Medulla oblongata (tissue), 1 donor: Measurements from ENCODE around the gene MCF2L.

Experiments
- DNase-seq: peaks from one replicate; pipeline ENCODE4 v3.0.0-alpha.2; 2015; ENCODE audit errors: extremely low spot score

MCF2L gene

GRCh38 chr13:113031465-113031864, 62.5 kb downstream of the MCF2L start:
- no peak for DNase-seq

GRCh38 chr13:113032291-113032690, 63.3 kb downstream of the MCF2L start:
- DNase-seq, result no peak

- DNase-seq, result no peak
Measured at GRCh38 chr13:113033054-113033850, 64.2 kb downstream of the MCF2L start.

DNA sequence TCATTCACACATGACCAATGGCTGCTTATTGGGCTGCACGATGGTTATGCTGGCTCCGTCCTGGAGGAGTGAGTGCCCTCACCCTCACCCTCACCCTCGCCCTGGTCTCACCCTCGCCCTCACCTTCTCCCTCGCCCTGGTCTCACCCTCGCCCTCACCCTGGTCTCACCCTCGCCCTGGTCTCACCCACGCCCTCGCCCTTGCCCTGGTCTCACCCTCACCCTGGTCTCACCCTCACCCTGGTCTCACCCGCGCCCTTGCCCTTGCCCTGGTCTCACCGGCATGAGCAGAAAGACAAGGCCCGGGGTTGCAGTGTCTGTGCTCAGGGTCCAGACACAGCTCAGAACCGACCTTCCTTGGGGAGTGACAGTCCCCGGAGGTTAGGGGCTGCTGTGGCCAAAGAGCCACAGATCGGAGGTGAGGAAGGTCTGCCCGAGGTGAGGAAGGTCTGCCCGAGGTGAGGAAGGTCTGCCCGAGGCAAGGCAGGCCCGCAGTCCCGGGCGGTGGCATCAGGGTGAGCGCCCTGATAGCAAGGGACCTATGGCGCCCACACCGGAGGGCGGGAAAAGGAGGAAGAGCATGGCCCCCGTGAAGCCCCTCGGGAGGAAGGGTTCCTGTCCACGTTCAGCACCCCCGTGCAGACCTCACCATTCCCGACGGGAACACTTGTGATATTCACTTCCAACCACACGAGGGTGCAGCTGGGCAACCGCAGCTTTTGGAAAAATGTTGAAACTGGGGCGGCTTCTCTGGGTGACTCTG, 65.6 kb downstream of the MCF2L start:
- peak; percentile 80 for DNase-seq

DNA sequence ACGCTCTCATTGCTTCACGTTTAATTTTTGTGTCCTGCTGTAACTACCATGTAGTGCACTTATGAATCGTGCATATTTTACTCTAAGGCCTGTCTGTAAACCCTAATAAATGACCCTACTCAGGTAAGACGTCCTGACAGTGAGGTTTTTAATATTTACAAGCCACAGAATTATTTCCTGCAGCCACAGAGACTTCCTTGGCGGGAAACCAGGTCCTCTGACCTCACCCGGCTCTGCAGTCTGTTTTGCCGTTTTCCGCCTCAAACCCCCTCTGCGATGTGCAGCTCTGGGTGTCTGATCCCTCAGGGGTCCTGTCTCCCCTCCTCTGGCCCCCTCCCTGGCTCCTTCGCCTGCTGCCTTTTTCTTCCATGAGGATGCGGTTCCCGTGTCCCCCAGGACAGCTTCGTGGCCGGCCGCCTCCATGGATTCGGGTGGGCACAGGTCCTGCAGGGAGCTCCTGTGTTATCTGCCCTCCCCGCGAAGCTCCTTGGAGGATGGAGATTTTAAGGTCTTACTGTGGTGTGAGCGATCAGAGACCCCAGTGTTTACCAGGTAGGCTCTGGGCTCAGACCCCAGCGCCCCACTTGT, 66.3 kb downstream of the MCF2L start:
- no peak for DNase-seq

DNA sequence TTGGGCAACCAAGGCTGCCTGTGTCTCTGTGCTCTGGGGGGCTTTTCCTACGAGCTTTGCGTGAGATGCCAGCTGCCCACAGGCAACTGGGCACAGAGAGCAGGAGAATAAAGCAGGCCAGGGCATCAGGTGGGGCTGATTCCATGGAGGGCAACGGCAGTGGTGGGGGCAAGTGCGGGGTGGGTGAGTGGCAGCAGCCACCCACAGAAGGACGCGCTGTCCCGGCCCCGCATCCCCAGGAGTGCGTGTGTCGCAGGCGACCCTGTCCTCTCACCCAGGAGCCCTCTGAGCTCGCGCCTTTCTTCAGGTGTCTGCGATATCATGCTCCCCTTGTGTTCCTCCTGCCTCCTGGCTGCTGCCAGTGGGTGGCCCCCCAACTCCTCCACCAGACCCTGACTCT, 67.4 kb downstream of the MCF2L start:
- DNase-seq, result no peak

DNA sequence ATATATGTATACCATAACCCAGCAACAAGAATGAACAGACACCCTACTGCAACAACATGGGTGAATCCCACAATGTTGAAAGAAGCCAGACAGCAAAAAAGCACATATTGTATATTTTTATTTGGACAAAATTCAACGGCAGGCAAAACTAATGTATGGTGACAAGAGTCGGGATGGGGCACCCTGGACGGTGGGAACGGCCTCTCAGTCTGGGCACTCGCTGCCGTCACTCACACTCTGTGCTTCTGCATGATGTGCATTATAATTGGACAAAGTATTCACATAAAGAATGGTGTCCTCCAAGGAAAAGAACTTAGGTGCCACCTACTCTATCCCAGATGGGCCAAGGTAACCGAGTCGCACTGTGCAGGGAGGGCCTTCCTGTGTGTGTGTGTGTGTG, 71.0 kb downstream of the MCF2L start:
- no peak for DNase-seq

GRCh38 chr13:113040597-113041292, 71.7 kb downstream of the MCF2L start:
- DNase-seq, result peak; percentile 70

DNA sequence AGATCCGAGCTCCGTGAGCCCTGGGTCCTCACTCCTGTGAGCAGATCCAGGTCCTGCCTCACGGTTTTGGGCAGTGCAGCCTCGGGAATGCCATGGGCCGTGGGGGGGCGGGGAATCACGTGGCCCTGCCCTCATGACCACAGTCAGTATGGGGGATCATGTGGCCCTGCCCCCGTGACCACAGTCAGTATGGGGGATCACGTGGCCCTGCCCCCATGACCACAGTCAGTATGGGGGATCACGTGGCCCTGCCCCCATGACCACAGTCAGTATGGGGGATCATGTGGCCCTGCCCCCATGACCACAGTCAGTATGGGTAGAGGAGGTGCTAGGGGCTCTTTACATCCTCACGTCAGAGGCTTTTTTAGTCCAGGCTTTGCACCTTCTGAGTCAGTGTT, 72.3 kb downstream of the MCF2L start:
- peak; percentile 69 for DNase-seq

GRCh38 chr13:113041896-113042295, 72.9 kb downstream of the MCF2L start:
- no peak for DNase-seq

DNA sequence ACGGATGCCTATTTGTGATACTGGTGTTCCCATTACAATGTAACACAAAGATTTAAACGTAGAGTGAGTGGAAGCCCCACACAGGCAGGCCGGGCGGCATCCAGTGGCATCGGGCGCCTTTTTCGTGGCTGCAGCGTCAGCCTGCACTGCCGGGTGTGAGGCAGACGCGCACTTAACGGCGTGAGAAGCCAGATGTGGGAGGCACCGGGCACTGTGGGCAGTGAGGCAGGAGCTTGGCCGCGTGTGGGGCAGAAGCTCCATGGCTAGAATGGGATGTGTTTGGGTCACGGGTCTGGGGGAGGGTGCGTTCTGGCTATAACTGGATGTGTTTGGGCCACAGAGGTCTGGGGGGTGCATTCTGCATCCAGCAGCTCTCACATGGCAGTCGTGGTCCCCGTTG, 73.4 kb downstream of the MCF2L start:
- no peak for DNase-seq

DNA sequence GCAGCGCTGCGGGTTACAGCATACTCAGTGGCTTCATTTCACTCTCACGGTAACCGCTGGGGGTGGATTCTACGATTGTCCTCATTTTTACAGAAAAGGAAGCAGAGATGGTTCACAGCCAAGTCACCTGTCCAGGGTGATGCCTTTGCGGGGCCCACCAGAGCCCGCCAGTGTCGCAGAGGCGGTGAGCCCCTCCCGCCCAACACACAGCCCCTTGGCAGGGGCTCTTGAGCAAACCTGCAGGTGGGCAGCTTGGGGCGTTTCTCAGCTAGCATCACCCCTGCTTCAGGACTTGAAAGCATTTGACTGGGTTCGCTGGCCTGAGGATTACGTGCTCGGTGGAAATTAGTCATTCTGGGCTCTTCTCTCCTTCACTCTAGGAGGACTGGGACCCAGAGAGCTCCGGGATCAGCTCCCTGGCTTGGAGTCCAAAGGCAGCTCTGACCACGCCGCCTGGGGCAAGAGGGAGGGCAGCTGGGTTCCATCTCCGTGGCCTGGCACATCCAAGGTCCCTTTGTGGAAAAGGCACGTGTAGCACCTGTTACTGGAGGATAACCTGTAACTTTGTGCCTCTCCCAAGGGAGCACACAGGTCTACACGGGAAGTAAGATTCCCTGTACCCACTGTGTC, 74.1 kb downstream of the MCF2L start:
- no peak for DNase-seq

- no peak for DNase-seq
Measured at GRCh38 chr13:113043931-113044330, 74.9 kb downstream of the MCF2L start.

DNA sequence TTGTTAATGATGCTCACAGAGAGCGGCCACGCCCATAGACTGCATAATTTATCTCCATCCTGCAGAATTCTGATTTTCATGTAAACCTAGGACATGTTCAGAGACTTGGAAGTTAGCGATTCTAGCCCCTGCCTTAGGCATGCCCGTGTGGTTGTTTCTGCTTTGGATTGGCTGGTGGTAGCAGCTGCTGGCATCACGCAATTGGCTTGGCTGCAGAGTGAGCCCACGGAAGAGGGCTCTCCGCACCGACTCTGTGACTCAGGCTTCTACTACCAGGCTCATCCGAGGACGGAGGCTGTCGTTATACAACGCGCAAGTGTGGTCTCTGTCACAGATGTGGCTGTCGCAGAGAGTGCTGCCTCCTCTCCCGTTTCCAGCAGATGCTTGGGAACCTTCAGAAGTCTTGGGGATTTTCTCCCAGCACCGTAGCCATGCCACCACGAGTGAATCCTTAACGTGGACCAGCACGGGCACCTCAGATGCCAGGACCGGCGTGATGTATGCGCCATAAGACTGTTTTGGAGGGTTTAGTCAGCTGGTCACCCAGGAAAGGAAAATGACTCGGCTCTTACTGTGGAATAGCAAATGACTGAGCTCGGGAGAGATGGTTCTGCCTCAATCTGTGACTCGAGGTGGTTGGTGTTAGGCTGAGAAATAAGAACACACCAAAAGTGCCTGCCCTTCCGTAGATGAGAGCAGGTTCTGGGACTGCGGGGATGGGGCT, 75.5 kb downstream of the MCF2L start:
- DNase-seq, result peak; percentile 83

DNA sequence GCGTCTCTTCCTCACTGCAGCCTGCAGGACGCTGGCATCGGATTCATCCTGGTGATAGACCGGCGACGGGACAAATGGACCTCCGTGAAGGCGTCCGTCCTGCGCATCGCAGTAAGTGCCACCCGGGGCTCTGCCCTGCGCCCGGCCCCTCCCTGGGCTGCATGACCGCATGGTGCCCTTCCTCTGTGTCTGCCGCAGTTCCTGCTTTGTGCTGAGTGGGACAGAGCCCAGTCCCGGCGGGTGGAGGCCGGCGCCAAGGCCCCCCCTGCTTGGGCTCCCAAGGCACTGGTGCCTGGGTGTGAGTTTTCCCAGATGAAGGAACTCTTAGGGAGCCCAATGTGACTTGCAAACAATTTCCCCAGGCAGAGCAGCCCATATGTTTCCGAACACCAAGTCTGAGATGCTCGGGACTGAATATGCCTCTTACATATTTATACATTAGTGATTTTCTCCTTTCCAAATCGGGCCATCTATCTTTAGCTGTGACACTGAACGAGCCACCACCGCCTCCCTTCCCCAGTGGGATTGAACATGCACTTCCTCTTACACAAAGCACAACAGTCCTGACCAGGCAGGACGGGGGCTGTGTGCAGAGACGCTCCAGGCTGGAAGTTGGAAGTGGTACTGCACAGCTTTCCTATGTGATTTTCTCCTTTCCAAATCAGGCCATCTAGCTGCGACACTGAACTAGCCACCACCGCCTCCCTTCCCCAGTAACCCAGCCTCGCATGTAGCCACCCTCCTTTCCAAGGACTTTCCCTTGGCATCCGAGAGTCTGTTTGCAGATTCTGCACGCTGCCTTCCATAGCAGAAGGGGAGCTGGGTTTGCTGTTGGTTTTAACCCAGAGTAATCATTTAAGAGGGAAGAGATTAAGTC, 76.5 kb downstream of the MCF2L start:
- DNase-seq, result peak; percentile 68

DNA sequence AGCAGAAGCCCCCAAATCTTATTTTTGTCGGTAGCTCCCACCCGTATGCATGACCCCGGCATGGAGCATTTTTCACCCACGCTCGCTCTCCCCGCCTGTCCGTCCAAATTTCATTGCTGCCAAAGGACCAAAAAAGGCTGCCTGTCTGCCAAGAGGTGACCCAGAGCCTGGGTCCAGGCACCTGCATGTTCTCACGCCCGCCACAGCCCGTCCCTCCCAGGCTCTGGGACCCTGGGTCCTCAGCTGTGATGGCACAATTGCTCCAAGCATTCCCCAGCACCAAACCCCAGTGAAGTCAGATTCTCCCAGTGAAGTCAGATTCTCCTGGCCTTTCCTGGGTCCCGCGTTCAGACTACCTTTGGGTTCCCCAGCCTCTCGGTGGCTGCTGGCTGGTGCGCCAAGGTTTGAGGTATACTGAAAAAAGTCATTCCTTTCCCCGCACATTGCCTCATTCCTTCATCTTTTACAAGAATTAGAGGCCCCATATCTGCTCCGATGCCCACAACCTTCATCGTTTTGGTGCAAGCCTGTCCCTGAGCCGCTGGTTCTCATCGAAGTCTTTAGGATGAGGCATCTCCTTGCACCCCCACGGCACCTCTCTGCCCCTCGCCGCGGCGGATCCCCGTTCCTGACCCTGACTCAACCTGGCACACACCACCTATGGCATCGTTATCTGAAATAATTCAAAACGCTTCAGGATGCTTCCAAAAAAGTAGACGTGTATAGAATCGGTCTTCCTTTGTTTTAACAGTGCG, 77.3 kb downstream of the MCF2L start:
- no peak for DNase-seq

GRCh38 chr13:113046883-113047244, 77.8 kb downstream of the MCF2L start:
- DNase-seq, result no peak

DNA sequence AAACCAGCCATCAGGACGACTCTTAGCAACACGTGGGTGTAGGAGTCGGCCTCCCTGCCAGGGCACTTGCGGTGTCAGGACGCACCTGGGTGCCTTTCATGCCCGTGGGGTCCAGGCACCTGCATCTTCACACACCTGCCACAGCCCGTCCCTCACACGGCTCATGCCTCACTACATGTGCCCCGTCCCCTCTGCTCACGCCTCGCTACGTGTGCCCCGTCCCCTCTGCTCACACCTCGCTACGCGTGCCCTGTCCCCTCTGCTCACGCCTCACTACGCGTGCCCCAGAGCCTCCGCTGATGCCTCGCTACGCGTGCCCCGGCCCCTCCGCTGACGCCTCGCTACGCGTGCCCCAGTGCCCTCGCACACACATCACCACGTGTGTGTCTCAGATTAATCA, 78.6 kb downstream of the MCF2L start:
- DNase-seq, result no peak

DNA sequence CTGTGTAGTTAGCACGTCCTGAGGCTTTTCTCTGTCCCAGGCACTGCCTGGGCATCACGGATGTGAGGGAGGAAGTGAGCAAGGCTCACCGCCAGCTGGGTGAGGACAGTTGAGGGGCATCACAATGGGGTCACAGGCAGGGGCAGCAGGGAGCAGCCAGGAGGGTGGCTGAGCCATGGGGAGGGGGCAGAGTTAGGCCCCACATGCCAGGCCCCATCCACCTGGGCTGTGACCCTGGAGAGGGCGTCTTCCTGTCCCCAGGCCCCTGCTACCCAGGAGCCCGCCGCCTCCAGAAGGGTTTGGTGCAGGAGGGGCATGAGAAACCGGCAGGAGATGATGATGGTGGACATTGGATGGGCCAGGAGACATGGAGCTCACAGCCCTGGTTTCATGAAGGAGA, 79.8 kb downstream of the MCF2L start:
- DNase-seq, result no peak
